Astrocyte (in vitro differentiated cells and primary cell): ENCODE results near the gene ABL2. TPM values are rescaled to one million over a fixed set of nuclear protein-coding genes. Genes with fewer than 3 reads are reported as not detected.
A peak's percentile ranks its signal among the peaks of the same experiment; 100 is the strongest.

ENCODE experiments used
- DNase-seq: peaks from one replicate; pipeline ENCODE4 v3.0.0-alpha.2; 2010; ENCODE audit warnings: low read depth
- FAIRE-seq: peaks from 2 replicates; lab custom pipeline; 2011; peaks lifted over from hg19 to GRCh38; lab: Jason Lieb, UNC
- H2AFZ ChIP-seq: 2 replicates; pipeline ENCODE4 v1.6.0; 2012; ENCODE audit warnings: low read depth, low read length, inconsistent platforms
- H3K27ac ChIP-seq: 2 replicates; pipeline ENCODE4 v1.5.1; 2011; ENCODE audit warnings: low read depth, low read length, inconsistent platforms
- H3K27me3 ChIP-seq: 2 replicates; pipeline ENCODE4 v1.6.0; 2011; ENCODE audit warnings: low read length, inconsistent platforms; ENCODE audit not compliant: insufficient read depth
- H3K36me3 ChIP-seq: 2 replicates; pipeline ENCODE4 v1.5.1; 2011; ENCODE audit warnings: low read length, inconsistent platforms; ENCODE audit not compliant: insufficient read depth
- H3K4me1 ChIP-seq: 2 replicates; pipeline ENCODE4 v1.5.1; 2011; ENCODE audit warnings: low read length, inconsistent platforms; ENCODE audit not compliant: insufficient read depth
- H3K4me2 ChIP-seq: 2 replicates; pipeline ENCODE4 v1.6.0; 2012; ENCODE audit warnings: low read length, inconsistent platforms
- H3K4me3 ChIP-seq: 2 replicates; pipeline ENCODE4 v1.5.1; 2011; ENCODE audit warnings: low read depth, mild to moderate bottlenecking, low read length, inconsistent platforms; ENCODE audit not compliant: insufficient read depth
- H3K79me2 ChIP-seq: 2 replicates; pipeline ENCODE4 v1.6.0; 2012; ENCODE audit warnings: mild to moderate bottlenecking, low read length, inconsistent platforms; ENCODE audit not compliant: insufficient read depth
- H3K9ac ChIP-seq: 2 replicates; pipeline ENCODE4 v1.6.0; 2012; ENCODE audit warnings: mild to moderate bottlenecking, low read length, inconsistent platforms
- H3K9me3 ChIP-seq: 2 replicates; pipeline ENCODE4 v1.5.1; 2012; ENCODE audit warnings: low read depth, mild to moderate bottlenecking, low read length, inconsistent platforms; ENCODE audit not compliant: insufficient read depth
- H4K20me1 ChIP-seq: 2 replicates; pipeline ENCODE4 v1.6.0; 2012; ENCODE audit warnings: low read length, inconsistent platforms; ENCODE audit not compliant: insufficient read depth
- H3K27ac Mint-ChIP-seq: one replicate; pipeline ENCODE4 v1.8.0; 2021; ENCODE audit warnings: mild to moderate bottlenecking, mixed read lengths; ENCODE audit not compliant: unreplicated experiment
- H3K27me3 Mint-ChIP-seq: one replicate; pipeline ENCODE4 v1.8.0; 2021; ENCODE audit warnings: low read depth, mixed read lengths; ENCODE audit not compliant: unreplicated experiment
- H3K36me3 Mint-ChIP-seq: one replicate; pipeline ENCODE4 v1.8.0; 2021; ENCODE audit warnings: low read depth, mixed read lengths; ENCODE audit not compliant: unreplicated experiment
- H3K4me1 Mint-ChIP-seq: one replicate; pipeline ENCODE4 v1.8.0; 2021; ENCODE audit warnings: low read depth, mixed read lengths; ENCODE audit not compliant: unreplicated experiment
- H3K4me3 Mint-ChIP-seq: one replicate; pipeline ENCODE4 v1.8.0; 2021; ENCODE audit warnings: mild to moderate bottlenecking, moderate library complexity, mixed read lengths; ENCODE audit not compliant: unreplicated experiment
- H3K9me3 Mint-ChIP-seq: one replicate; pipeline ENCODE4 v1.8.0; 2021; ENCODE audit warnings: mild to moderate bottlenecking, mixed read lengths; ENCODE audit not compliant: unreplicated experiment
- EZH2 ChIP-seq: IDR thresholded peaks from 2 replicates; pipeline ENCODE4 v1.6.1; 2012; ENCODE audit warnings: mild to moderate bottlenecking, low read length, inconsistent platforms; ENCODE audit not compliant: insufficient read depth
- total RNA-seq: library from RNA; stranded (reverse); gene quantifications from 2 replicates; pipeline ENCODE4 v1.2.1, GENCODE V29; 2021
- TF ChIP-seq, protein P1 (sequence below): IDR thresholded peaks from 2 replicates; pipeline ENCODE4 v1.5.1; 2011; ENCODE audit warnings: low read depth, mild to moderate bottlenecking, inconsistent platforms, low read length, moderate library complexity; ENCODE audit not compliant: insufficient read depth

The ABL2 gene
- total RNA-seq, 1 donor from 2014 or later, result 110 TPM

DNA sequence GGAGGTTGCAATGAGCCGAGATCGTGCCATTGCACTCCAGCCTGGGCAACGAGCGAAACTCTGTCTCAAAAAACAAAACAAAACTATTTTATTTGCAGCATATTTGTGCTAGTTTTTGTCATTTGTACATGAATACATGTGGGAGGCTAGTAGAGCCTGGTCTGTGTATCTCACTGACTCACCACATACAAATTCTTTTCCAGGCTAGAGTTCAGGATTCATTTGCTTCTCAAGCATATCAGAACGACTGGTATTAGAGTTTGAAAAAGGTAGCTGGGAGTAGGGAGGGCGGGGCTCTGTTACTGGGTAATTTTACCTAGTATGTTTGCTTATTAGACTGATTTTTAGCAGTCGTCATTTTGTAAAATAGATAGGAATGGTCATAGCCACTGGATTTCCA, 152.1 kb downstream of the ABL2 start:
- Histone ChIP-seq H3K4me1 (peaks cover 15% of the 10 kb centered on the region), H3K9me3 (no peaks in the 10 kb centered on the region), H3K4me3 (no peak overlapping the region), H3K9ac (no peak overlapping the region), H3K79me2 (no peaks in the 10 kb centered on the region), H3K36me3 (peaks cover 7% of the 10 kb centered on the region), H3K4me2 (peak overlapping the region; percentile 0), H3K27ac (no peak overlapping the region), H2AFZ (no peak overlapping the region), H4K20me1 (no peaks in the 10 kb centered on the region), H3K27me3 (no peaks in the 10 kb centered on the region)
- H3K9me3 Mint-ChIP-seq, result no peaks in the 10 kb centered on the region
- H3K27ac Mint-ChIP-seq, result no peak overlapping the region
- no peak overlapping the region for H3K4me3 Mint-ChIP-seq
- TF ChIP-seq, protein P1, sequence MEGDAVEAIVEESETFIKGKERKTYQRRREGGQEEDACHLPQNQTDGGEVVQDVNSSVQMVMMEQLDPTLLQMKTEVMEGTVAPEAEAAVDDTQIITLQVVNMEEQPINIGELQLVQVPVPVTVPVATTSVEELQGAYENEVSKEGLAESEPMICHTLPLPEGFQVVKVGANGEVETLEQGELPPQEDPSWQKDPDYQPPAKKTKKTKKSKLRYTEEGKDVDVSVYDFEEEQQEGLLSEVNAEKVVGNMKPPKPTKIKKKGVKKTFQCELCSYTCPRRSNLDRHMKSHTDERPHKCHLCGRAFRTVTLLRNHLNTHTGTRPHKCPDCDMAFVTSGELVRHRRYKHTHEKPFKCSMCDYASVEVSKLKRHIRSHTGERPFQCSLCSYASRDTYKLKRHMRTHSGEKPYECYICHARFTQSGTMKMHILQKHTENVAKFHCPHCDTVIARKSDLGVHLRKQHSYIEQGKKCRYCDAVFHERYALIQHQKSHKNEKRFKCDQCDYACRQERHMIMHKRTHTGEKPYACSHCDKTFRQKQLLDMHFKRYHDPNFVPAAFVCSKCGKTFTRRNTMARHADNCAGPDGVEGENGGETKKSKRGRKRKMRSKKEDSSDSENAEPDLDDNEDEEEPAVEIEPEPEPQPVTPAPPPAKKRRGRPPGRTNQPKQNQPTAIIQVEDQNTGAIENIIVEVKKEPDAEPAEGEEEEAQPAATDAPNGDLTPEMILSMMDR, result no peak
- TF ChIP-seq EZH2, result no peak
- H3K36me3 Mint-ChIP-seq, result no peaks in the 10 kb centered on the region
- DNase-seq, result peak; percentile 66
- H3K27me3 Mint-ChIP-seq, result no peaks in the 10 kb centered on the region
- H3K4me1 Mint-ChIP-seq, result peaks cover 26% of the 10 kb centered on the region
- no peak for FAIRE-seq

DNA sequence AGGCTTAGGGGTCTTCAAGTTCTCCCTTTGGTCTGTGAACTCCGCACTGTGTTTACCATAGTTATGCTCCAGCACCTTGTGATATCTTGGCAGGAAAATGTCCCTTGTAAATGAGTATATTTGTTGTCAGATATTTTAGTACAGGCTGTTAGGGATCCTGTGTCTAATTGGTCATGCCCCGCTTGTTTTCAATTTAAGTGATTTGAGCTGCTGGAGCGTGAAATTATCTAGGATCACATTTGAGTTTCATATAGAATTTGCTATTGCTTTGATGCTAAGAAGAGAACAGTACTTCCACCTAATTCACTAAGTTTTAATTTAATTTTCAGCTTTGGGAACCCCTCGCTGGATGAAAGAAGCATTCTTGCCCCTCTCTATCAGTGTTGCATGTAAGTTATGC, 163.0 kb downstream of the ABL2 start:
- Mint-ChIP-seq H3K36me3 (peaks cover 12% of the 10 kb centered on the region), H3K9me3 (no peaks in the 10 kb centered on the region), H3K27me3 (no peaks in the 10 kb centered on the region), H3K27ac (no peak overlapping the region), H3K4me3 (no peak overlapping the region), H3K4me1 (no peaks in the 10 kb centered on the region)
- TF ChIP-seq, protein P1, result no peak
- no peak for TF ChIP-seq EZH2
- Histone ChIP-seq H3K27me3 (no peaks in the 10 kb centered on the region), H3K9me3 (no peaks in the 10 kb centered on the region), H3K4me3 (no peak overlapping the region), H4K20me1 (no peaks in the 10 kb centered on the region), H3K27ac (no peak overlapping the region), H2AFZ (no peak overlapping the region), H3K9ac (no peak overlapping the region), H3K4me2 (no peak overlapping the region), H3K4me1 (no peaks in the 10 kb centered on the region), H3K79me2 (no peaks in the 10 kb centered on the region), H3K36me3 (peaks cover 3% of the 10 kb centered on the region)
- FAIRE-seq (no peak), DNase-seq (no peak)

DNA sequence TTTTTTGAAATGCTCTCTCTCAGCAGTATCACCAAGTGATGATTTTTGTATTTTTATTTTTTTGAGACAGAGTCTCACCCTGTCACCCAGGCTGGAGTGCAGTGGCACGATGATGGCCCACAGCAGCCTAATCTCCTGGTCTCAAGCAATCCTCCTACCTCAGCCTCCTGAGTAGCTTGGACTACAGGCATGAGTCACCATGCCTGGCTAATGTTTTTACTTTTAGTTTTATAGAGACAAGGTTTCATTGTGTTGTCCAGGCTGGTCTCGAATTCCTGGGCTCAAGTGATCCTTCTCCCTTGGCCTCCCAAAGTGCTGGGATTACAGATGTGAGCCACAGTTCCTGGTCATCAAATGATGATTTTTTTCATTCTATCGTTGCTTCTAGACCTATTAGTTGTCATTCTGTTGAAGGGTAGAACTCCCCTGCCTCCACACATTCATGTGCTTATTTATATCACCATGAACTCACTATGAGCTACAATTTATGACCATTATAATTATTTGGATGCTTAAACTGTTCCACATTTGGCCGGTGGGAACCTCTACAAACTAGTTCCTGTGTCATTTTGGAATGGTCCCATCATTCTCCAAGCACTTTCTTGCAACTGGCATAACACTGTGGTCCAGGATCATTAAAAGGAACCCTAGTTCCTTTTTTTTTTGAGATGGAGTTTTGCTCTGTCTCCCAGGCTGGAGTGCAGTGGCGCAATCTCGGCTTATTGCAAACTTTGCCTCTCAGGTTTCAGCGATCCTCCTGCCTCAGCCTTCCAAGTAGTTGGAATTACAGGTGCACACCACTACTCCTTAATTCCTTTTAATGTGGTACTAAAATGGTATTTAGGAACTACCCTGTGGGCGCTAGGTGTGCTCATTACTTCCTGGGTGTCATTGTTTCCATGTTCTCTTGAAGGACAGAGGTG, 167.9 kb downstream of the ABL2 start:
- Mint-ChIP-seq H3K4me3 (no peak overlapping the region), H3K9me3 (no peaks in the 10 kb centered on the region), H3K27ac (no peak overlapping the region), H3K4me1 (peaks cover 17% of the 10 kb centered on the region), H3K36me3 (peaks cover 9% of the 10 kb centered on the region), H3K27me3 (no peaks in the 10 kb centered on the region)
- H3K27ac ChIP-seq, result no peak overlapping the region
- FAIRE-seq (no peak), DNase-seq (no peak)
- no peaks in the 10 kb centered on the region for H3K9me3 ChIP-seq
- H3K4me3 ChIP-seq, result no peak overlapping the region
- no peaks in the 10 kb centered on the region for H3K79me2 ChIP-seq
- no peak overlapping the region for H3K9ac ChIP-seq
- no peak overlapping the region for H2AFZ ChIP-seq
- H3K4me2 ChIP-seq, result no peak overlapping the region
- peaks cover 3% of the 10 kb centered on the region for H3K36me3 ChIP-seq
- H3K4me1 ChIP-seq, result peaks cover 5% of the 10 kb centered on the region
- H4K20me1 ChIP-seq, result no peaks in the 10 kb centered on the region
- H3K27me3 ChIP-seq, result no peaks in the 10 kb centered on the region
- no peak for TF ChIP-seq EZH2
